Endodermal cell (in vitro differentiated cells): ENCODE data around the gene ARHGEF11. TPM values are rescaled to one million over a fixed set of nuclear protein-coding genes. Genes with fewer than 3 reads are reported as not detected.

Experiments
- DNase-seq: peaks from one replicate; pipeline ENCODE4 v3.0.0-alpha.2; 2017
- H3K27ac ChIP-seq: 2 replicates; pipeline ENCODE4 v1.5.1; 2013; ENCODE audit warnings: mild to moderate bottlenecking, low read depth, low read length, moderate library complexity
- H3K27me3 ChIP-seq: 2 replicates; pipeline ENCODE4 v1.6.1; 2013; ENCODE audit warnings: mild to moderate bottlenecking, low read length, moderate library complexity; ENCODE audit not compliant: insufficient read depth, control insufficient read depth, poor library complexity, severe bottlenecking
- H3K36me3 ChIP-seq: 2 replicates; pipeline ENCODE4 v1.7.0; 2013; ENCODE audit warnings: mild to moderate bottlenecking, low read length, moderate library complexity; ENCODE audit not compliant: control insufficient read depth, insufficient read depth
- H3K4me1 ChIP-seq: one replicate; pipeline ENCODE4 v1.7.0; 2013; ENCODE audit warnings: low read length; ENCODE audit not compliant: control insufficient read depth, insufficient read depth
- H3K4me3 ChIP-seq: 2 replicates; pipeline ENCODE4 v1.5.1; 2013; ENCODE audit warnings: mild to moderate bottlenecking, low read length, moderate library complexity
- H3K9ac ChIP-seq: 2 replicates; pipeline ENCODE4 v1.6.1; 2013; ENCODE audit warnings: mild to moderate bottlenecking, low read length, moderate library complexity; ENCODE audit not compliant: poor library complexity, severe bottlenecking; ENCODE audit errors: extremely low read depth
- H3K9me3 ChIP-seq: 2 replicates; pipeline ENCODE4 v1.6.1; 2013; ENCODE audit warnings: mild to moderate bottlenecking, low read length, moderate library complexity; ENCODE audit not compliant: control insufficient read depth
- H3K27ac Mint-ChIP-seq: 2 replicates; pipeline ENCODE4 v1.8.0; 2020; ENCODE audit warnings: mixed read lengths
- H3K27me3 Mint-ChIP-seq: 2 replicates; pipeline ENCODE4 v1.8.0; 2021; ENCODE audit warnings: mild to moderate bottlenecking, mixed read lengths; ENCODE audit not compliant: insufficient read depth
- H3K36me3 Mint-ChIP-seq: 2 replicates; pipeline ENCODE4 v1.8.0; 2020; ENCODE audit warnings: low read depth, mixed read lengths
- H3K4me1 Mint-ChIP-seq: 2 replicates; pipeline ENCODE4 v1.8.0; 2020; ENCODE audit warnings: mixed read lengths
- H3K4me3 Mint-ChIP-seq: 2 replicates; pipeline ENCODE4 v1.8.0; 2020; ENCODE audit warnings: mild to moderate bottlenecking, moderate library complexity, mixed read lengths
- H3K9me3 Mint-ChIP-seq: 2 replicates; pipeline ENCODE4 v1.8.0; 2020; ENCODE audit warnings: mild to moderate bottlenecking, mixed read lengths
- CTCF ChIP-seq: fragments of 200-600 bp; sonication (generic); conservative IDR thresholded peaks from 2 replicates; pipeline ENCODE4 v1.5.0; 2021; ENCODE audit warnings: antibody characterized with exemption, mild to moderate bottlenecking
- WGBS, 2 experiments: methylation state at CpG; one replicate each; pipeline versions ENCODE4 v1.1.5 to v1.1.7; 2013; ENCODE audit warnings: missing lambda C conversion rate in 2 of 2, mixed read lengths in 1 of 2; ENCODE audit not compliant: insufficient coverage in 1 of 2, insufficient read length in 1 of 2; 5-methylcytosine and 5-hydroxymethylcytosine counted together
- long read RNA-seq, 4 experiments: library from polyadenylated mRNA in 2 of 4; library from RNA in 1 of 4; library from capped mRNA in 1 of 4; stranded (forward) in 3 of 4; unstranded in 1 of 4; transcript quantifications; one replicate each; pipeline ENCODE4 v2.0.0, GENCODE V29; 2020 to 2021; ENCODE audit warnings: inconsistent platforms in 1 of 4
- polyA plus RNA-seq, 2 experiments: library from polyadenylated mRNA; stranded (reverse); fragments of 50-300 nt; gene quantifications; one replicate each; pipeline ENCODE4 v1.2.3, GENCODE V29; 2013
- total RNA-seq, 2 donors: library from RNA; stranded (reverse); fragmentation: NEBNext Ultra II Directional in 1 of 2; extraction: Animal tissue kit (Norgen Biotek cat#: 25700) in 1 of 2; gene quantifications; 2 replicates in 1 of 2; 3 replicates in 1 of 2; pipeline ENCODE4 v1.2.1, GENCODE V29; 2021

The ARHGEF11 gene, protein sequence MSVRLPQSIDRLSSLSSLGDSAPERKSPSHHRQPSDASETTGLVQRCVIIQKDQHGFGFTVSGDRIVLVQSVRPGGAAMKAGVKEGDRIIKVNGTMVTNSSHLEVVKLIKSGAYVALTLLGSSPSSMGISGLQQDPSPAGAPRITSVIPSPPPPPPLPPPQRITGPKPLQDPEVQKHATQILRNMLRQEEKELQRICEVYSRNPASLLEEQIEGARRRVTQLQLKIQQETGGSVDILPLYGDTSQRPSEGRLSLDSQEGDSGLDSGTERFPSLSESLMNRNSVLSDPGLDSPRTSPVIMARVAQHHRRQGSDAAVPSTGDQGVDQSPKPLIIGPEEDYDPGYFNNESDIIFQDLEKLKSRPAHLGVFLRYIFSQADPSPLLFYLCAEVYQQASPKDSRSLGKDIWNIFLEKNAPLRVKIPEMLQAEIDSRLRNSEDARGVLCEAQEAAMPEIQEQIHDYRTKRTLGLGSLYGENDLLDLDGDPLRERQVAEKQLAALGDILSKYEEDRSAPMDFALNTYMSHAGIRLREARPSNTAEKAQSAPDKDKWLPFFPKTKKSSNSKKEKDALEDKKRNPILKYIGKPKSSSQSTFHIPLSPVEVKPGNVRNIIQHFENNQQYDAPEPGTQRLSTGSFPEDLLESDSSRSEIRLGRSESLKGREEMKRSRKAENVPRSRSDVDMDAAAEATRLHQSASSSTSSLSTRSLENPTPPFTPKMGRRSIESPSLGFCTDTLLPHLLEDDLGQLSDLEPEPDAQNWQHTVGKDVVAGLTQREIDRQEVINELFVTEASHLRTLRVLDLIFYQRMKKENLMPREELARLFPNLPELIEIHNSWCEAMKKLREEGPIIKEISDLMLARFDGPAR (N-terminal part only)
- 10 to 100 TPM; 54.2 to 56.5 TPM for total RNA-seq
- polyA plus RNA-seq (2013, experiment 1 of 2), result 34.2 TPM
- 31.3 TPM for polyA plus RNA-seq (2013, experiment 2 of 2)
- long read RNA-seq, experiment 1, partial matches to known transcripts, result 7 of 11 reads
- long read RNA-seq, experiment 1, other reads (novel, unspliced or antisense), result 4 of 11 reads
- long read RNA-seq, experiment 2, partial matches to known transcripts, result 22 of 56 reads
- long read RNA-seq, experiment 2, other reads (novel, unspliced or antisense), result 34 of 56 reads
- long read RNA-seq, experiment 3, partial matches to known transcripts, result 1 of 5 reads
- long read RNA-seq, experiment 3, other reads (novel, unspliced or antisense), result 4 of 5 reads
- long read RNA-seq, experiment 4, result 0 reads

DNA sequence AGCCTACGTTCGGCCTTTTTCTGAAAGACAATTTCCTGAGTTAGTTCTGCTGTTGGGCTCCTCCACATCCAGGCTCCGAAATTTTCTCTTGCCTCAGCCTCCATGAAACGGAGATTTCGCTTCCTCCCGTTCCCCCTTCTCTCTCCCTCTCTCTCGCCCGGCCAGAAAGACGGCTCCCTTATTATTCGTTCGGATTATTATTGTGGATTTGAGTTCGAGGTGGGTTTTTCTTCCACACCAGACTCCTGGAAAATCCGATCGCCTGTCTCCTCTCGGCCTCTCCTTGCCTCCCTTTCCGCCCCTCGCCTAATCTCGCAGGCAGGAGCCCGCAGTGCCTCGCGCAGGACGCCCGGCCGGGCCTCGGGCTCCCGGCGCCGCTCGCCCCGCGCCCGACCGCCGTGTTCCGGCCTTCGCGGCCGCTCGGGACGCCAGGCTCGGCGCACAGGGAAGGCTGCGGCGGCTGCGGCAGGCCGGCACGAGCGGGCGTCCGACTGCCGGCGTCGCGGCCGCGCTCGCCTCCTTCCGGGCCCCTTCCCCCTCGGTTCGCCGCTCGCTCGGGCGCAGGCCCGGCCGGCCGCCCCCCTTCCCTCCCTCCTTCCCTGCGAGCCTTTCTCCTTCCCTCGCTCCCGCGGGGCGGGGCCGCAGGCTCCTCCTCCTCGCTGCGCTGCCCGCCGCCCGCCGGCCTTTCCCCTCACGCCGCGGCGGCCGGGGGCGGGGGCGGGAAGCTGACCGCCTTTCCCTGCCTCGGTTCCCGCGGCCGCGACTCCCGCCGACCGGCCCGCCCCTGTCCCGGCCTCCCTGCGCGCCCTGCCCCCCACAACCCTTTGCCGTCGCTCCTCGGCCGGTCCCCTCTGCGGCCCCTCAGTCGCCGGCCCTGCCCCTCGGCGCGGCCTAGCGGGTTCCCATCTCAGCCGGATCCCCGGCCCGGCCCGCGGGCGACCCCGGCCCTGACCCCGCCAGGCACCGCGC lies at the start of gene ARHGEF11:
ARHGEF11 (minus strand) TSS at position 493 of the 969 bp plus-strand sequence. CDS start 1,412 bp downstream, outside the sequence.
- peak within 1 kb of the TSS; percentile 98 for H3K4me3 ChIP-seq
- Mint-ChIP-seq H3K9me3 (no peaks in the 10 kb centered on the region), H3K27ac (peak within 1 kb of the TSS; percentile 95), H3K36me3 (no peaks in the 10 kb centered on the region), H3K4me1 (peaks cover 65% of the 10 kb centered on the region), H3K4me3 (peak within 1 kb of the TSS; percentile 77), H3K27me3 (no peaks in the 10 kb centered on the region)
- no peaks in the 10 kb centered on the region for H3K27me3 ChIP-seq
- peaks cover 17% of the 10 kb centered on the region for H3K4me1 ChIP-seq
- WGBS, 2 experiments, result 0% methylated on average over 55 to 115 of the region's 120 CpGs
- H3K9ac ChIP-seq, result peak within 1 kb of the TSS; percentile 94
- peak within 1 kb of the TSS; percentile 89 for H3K27ac ChIP-seq
- no peak for TF ChIP-seq CTCF
- peaks cover 4% of the 10 kb centered on the region for H3K36me3 ChIP-seq
- DNase-seq, result peak; percentile 94
- H3K9me3 ChIP-seq, result no peaks in the 10 kb centered on the region

- no peaks in the 10 kb centered on the region for H3K4me1 ChIP-seq
- H3K4me3 Mint-ChIP-seq, result no peak overlapping the region
- no peaks in the 10 kb centered on the region for H3K36me3 ChIP-seq
- no peaks in the 10 kb centered on the region for H3K36me3 Mint-ChIP-seq
- H3K4me1 Mint-ChIP-seq, result peaks cover 17% of the 10 kb centered on the region
- WGBS, 2 experiments, result 84% methylated on average over 4 of the region's 4 CpGs; no CpG with 5 or more reads in 1 of the 2 experiments
- no peak overlapping the region for H3K27ac Mint-ChIP-seq
- H3K27ac ChIP-seq, result no peak overlapping the region
- H3K9ac ChIP-seq, result no peak overlapping the region
- H3K4me3 ChIP-seq, result no peak overlapping the region
- H3K9me3 Mint-ChIP-seq, result no peaks in the 10 kb centered on the region
- H3K9me3 ChIP-seq, result no peaks in the 10 kb centered on the region
- H3K27me3 Mint-ChIP-seq, result peaks cover 1% of the 10 kb centered on the region
- DNase-seq, result no peak
- TF ChIP-seq CTCF, result no peak
- H3K27me3 ChIP-seq, result no peaks in the 10 kb centered on the region
Observed at GRCh38 chr1:157095091-157095490, 49.5 kb upstream of the ARHGEF11 start.
